HepG2 (cell line): ENCODE results near the gene RMI2. TPM values are rescaled to one million over a fixed set of nuclear protein-coding genes. Genes with fewer than 3 reads are reported as not detected.

Experiments
- ATF1 ChIP-seq: IDR thresholded peaks from 2 replicates; pipeline ENCODE4 v1.6.1; 2016; ENCODE audit warnings: mild to moderate bottlenecking, control low read depth
- CENPT ChIP-seq: sonication (generic); formaldehyde crosslinking; IDR thresholded peaks from 2 replicates; pipeline ENCODE4 v1.8.0; 2022; ENCODE audit warnings: low read depth, mild to moderate bottlenecking, moderate library complexity, missing genetic modification reagents
- CREM ChIP-seq, 2 experiments: sonication (generic) in 1 of 2; formaldehyde crosslinking in 1 of 2; IDR thresholded peaks; 2 replicates each; pipeline versions ENCODE4 v1.4.0 to v1.6.1; 2016 to 2020; ENCODE audit warnings: antibody characterized with exemption in 1 of 2, mild to moderate bottlenecking in 1 of 2, missing genetic modification reagents in 1 of 2
- DPF2 ChIP-seq: sonication (generic); formaldehyde crosslinking; IDR thresholded peaks from 2 replicates; pipeline ENCODE4 v1.4.0; 2020; ENCODE audit warnings: mild to moderate bottlenecking, low read depth, missing genetic modification reagents, borderline replicate concordance
- ERF ChIP-seq: IDR thresholded peaks from 2 replicates; pipeline ENCODE4 v1.6.1; 2018; ENCODE audit warnings: missing biosample characterization, missing genetic modification reagents
- FOXJ3 ChIP-seq: sonication (generic); formaldehyde crosslinking; IDR thresholded peaks from 2 replicates; pipeline ENCODE4 v1.4.0; 2020; ENCODE audit warnings: missing genetic modification reagents, mild to moderate bottlenecking, borderline replicate concordance
- FOXP1 ChIP-seq, 2 experiments: fragments of 450-650 bp in 1 of 2; IDR thresholded peaks; 2 replicates each; pipeline ENCODE4 v1.6.1; 2017 to 2018; ENCODE audit warnings: antibody characterized with exemption in 1 of 2
- ISX ChIP-seq: sonication (generic); formaldehyde crosslinking; conservative IDR thresholded peaks from 2 replicates; pipeline ENCODE4 v1.5.0; 2020; ENCODE audit warnings: missing genetic modification reagents
- NFKB2 ChIP-seq: sonication (generic); formaldehyde crosslinking; IDR thresholded peaks from 2 replicates; pipeline ENCODE4 v1.4.0; 2020; ENCODE audit warnings: missing genetic modification reagents, borderline replicate concordance
- NFYB ChIP-seq: sonication (generic); formaldehyde crosslinking; IDR thresholded peaks from 2 replicates; pipeline ENCODE4 v1.4.0; 2020; ENCODE audit warnings: missing genetic modification reagents
- NR2F2 ChIP-seq: IDR thresholded peaks from 2 replicates; pipeline ENCODE4 v1.6.1; 2012; ENCODE audit warnings: low read depth, inconsistent platforms, borderline replicate concordance
- RXRA ChIP-seq: sonication (generic); formaldehyde crosslinking; IDR thresholded peaks from 2 replicates; pipeline ENCODE4 v1.5.1; 2020; ENCODE audit warnings: missing genetic modification reagents
- TBP ChIP-seq: sonication (generic); formaldehyde crosslinking; IDR thresholded peaks from 2 replicates; pipeline ENCODE4 v1.5.0; 2020; ENCODE audit warnings: missing genetic modification reagents
- ZKSCAN8 ChIP-seq: IDR thresholded peaks from 2 replicates; pipeline ENCODE4 v1.6.1; 2016; ENCODE audit warnings: borderline replicate concordance, missing genetic modification reagents, missing compliant biosample characterization
- ZNF350 ChIP-seq: sonication (generic); formaldehyde crosslinking; IDR thresholded peaks from 2 replicates; pipeline ENCODE4 v1.4.0; 2020; ENCODE audit warnings: mild to moderate bottlenecking, low read depth, missing genetic modification reagents, borderline replicate concordance
- polyA plus RNA-seq, 8 experiments: library from polyadenylated mRNA; depleted of rRNA in 3 of 8; stranded (reverse) in 7 of 8; unstranded in 1 of 8; fragments of >200 nt; fragmentation: Illumina TruSeq in 4 of 8; extraction: Trizol in 4 of 8; gene quantifications; 2 replicates each; pipeline versions ENCODE4 v1.2.1 to v1.2.3, GENCODE V29; 2011 to 2016; ENCODE audit warnings: low read depth in 4 of 8, missing spikeins in 1 of 8, mixed read lengths in 1 of 8; ENCODE audit not compliant: insufficient read depth in 1 of 8
- total RNA-seq, 5 experiments: library from RNA; depleted of rRNA; stranded (reverse); fragments of >200 nt; fragmentation: Illumina TruSeq; extraction: Trizol; gene quantifications; 2 replicates each; pipeline ENCODE4 v1.2.3, GENCODE V29; 2016; ENCODE audit warnings: low read depth in 1 of 5
- TF ChIP-seq, protein P1 (sequence below): sonication (generic); formaldehyde crosslinking; IDR thresholded peaks from 2 replicates; pipeline ENCODE4 v1.4.0; 2020; ENCODE audit warnings: missing genetic modification reagents, borderline replicate concordance
- TF ChIP-seq, protein P2 (sequence below): sonication (generic); formaldehyde crosslinking; conservative IDR thresholded peaks from 2 replicates; pipeline ENCODE4 v1.8.1; 2023; ENCODE audit warnings: missing genetic modification reagents
- TF ChIP-seq, protein P3 (sequence below): sonication (generic); formaldehyde crosslinking; conservative IDR thresholded peaks from 2 replicates; pipeline ENCODE4 v1.4.0; 2020; ENCODE audit warnings: mild to moderate bottlenecking, missing genetic modification reagents, moderate library complexity
- TF ChIP-seq, protein P4 (sequence below): sonication (generic); formaldehyde crosslinking; IDR thresholded peaks from 2 replicates; pipeline ENCODE4 v1.4.0; 2020; ENCODE audit warnings: low read depth, mild to moderate bottlenecking, missing genetic modification reagents

RMI2 gene
- total and polyA plus RNA-seq, 2 of the 13 experiments (the other 11 are each of a cell fraction or from before 2014, with no cell fraction given): 24.5 to 55.7 TPM

DNA sequence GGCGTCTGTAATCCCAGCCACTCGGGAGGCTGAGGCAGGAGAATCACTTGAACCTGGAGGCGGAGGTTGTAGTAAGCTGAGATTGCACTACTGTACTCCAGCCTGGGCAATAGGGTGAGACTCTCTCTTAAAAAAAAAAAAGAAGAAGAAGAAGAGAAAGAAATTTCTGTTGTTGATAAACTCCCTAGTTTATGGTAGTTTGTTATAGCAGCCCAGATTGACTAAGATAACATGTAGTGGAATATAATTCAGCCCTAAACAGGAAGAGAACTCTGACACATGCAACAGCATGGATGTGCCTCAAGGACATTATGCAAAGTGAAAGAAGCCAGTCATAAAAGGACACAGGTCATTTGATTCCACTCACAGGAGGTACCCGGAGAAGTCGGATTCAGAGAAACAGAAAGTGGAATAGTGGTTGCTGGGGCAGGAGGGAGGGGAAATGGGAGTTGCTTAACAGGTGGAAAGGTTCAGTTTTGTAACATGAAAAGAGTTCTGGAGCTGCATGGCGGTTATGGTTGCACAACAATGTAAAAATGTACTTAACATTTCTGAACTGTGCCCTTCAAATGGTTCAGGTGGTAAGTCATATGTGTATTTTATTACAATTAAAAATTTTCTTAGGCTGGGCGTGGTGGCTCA, 38.1 kb upstream of the RMI2 start (continued):
- TF ChIP-seq, protein P1, sequence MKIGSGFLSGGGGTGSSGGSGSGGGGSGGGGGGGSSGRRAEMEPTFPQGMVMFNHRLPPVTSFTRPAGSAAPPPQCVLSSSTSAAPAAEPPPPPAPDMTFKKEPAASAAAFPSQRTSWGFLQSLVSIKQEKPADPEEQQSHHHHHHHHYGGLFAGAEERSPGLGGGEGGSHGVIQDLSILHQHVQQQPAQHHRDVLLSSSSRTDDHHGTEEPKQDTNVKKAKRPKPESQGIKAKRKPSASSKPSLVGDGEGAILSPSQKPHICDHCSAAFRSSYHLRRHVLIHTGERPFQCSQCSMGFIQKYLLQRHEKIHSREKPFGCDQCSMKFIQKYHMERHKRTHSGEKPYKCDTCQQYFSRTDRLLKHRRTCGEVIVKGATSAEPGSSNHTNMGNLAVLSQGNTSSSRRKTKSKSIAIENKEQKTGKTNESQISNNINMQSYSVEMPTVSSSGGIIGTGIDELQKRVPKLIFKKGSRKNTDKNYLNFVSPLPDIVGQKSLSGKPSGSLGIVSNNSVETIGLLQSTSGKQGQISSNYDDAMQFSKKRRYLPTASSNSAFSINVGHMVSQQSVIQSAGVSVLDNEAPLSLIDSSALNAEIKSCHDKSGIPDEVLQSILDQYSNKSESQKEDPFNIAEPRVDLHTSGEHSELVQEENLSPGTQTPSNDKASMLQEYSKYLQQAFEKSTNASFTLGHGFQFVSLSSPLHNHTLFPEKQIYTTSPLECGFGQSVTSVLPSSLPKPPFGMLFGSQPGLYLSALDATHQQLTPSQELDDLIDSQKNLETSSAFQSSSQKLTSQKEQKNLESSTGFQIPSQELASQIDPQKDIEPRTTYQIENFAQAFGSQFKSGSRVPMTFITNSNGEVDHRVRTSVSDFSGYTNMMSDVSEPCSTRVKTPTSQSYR (CRISPR knock-in tag): peak; percentile 29; the same call in 1 of the 2 replicates
- TF ChIP-seq NR2F2 (peak; percentile 70; the same call in 1 of the 2 replicates), ERF (CRISPR knock-in tag) (peak; percentile 74), ATF1 (CRISPR knock-in tag) (no peak; the same call in 1 of the 2 replicates), ZKSCAN8 (CRISPR knock-in tag) (peak; percentile 94), RXRA (CRISPR knock-in tag) (no peak; the same call in 1 of the 2 replicates), NFKB2 (CRISPR knock-in tag) (0 out of 2 replicates have a peak, but pooled peaks have one; percentile 22), NFYB (CRISPR knock-in tag) (peak; percentile 31; the same call in 1 of the 2 replicates), FOXP1 (IDR thresholded peaks at IDR 0.05) (no peak), FOXP1 (CRISPR knock-in tag; IDR thresholded peaks at IDR 0.05) (peak; percentile 83), TBP (no peak), ZNF350 (no peak), CENPT (CRISPR knock-in tag) (no peak), DPF2 (peak; percentile 76), ISX (peak; percentile 56; the same call in 1 of the 2 replicates), CREM (IDR thresholded peaks at IDR 0.05) (peak; percentile 74; the same call in 1 of the 2 replicates), CREM (CRISPR knock-in tag; IDR thresholded peaks at IDR 0.05) (no peak), FOXJ3 (CRISPR knock-in tag) (peak; percentile 86)
- TF ChIP-seq, protein P2, sequence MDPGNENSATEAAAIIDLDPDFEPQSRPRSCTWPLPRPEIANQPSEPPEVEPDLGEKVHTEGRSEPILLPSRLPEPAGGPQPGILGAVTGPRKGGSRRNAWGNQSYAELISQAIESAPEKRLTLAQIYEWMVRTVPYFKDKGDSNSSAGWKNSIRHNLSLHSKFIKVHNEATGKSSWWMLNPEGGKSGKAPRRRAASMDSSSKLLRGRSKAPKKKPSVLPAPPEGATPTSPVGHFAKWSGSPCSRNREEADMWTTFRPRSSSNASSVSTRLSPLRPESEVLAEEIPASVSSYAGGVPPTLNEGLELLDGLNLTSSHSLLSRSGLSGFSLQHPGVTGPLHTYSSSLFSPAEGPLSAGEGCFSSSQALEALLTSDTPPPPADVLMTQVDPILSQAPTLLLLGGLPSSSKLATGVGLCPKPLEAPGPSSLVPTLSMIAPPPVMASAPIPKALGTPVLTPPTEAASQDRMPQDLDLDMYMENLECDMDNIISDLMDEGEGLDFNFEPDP (CRISPR knock-in tag): no peak
- TF ChIP-seq, protein P3, sequence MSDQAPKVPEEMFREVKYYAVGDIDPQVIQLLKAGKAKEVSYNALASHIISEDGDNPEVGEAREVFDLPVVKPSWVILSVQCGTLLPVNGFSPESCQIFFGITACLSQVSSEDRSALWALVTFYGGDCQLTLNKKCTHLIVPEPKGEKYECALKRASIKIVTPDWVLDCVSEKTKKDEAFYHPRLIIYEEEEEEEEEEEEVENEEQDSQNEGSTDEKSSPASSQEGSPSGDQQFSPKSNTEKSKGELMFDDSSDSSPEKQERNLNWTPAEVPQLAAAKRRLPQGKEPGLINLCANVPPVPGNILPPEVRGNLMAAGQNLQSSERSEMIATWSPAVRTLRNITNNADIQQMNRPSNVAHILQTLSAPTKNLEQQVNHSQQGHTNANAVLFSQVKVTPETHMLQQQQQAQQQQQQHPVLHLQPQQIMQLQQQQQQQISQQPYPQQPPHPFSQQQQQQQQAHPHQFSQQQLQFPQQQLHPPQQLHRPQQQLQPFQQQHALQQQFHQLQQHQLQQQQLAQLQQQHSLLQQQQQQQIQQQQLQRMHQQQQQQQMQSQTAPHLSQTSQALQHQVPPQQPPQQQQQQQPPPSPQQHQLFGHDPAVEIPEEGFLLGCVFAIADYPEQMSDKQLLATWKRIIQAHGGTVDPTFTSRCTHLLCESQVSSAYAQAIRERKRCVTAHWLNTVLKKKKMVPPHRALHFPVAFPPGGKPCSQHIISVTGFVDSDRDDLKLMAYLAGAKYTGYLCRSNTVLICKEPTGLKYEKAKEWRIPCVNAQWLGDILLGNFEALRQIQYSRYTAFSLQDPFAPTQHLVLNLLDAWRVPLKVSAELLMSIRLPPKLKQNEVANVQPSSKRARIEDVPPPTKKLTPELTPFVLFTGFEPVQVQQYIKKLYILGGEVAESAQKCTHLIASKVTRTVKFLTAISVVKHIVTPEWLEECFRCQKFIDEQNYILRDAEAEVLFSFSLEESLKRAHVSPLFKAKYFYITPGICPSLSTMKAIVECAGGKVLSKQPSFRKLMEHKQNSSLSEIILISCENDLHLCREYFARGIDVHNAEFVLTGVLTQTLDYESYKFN: peak; percentile 87
- TF ChIP-seq, protein P4, sequence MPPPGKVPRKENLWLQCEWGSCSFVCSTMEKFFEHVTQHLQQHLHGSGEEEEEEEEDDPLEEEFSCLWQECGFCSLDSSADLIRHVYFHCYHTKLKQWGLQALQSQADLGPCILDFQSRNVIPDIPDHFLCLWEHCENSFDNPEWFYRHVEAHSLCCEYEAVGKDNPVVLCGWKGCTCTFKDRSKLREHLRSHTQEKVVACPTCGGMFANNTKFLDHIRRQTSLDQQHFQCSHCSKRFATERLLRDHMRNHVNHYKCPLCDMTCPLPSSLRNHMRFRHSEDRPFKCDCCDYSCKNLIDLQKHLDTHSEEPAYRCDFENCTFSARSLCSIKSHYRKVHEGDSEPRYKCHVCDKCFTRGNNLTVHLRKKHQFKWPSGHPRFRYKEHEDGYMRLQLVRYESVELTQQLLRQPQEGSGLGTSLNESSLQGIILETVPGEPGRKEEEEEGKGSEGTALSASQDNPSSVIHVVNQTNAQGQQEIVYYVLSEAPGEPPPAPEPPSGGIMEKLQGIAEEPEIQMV (CRISPR knock-in tag): no peak
